GM20000 (cell line): ENCODE measurements around the gene CSF2.

Experiments used
- DNase-seq: peaks from one replicate; pipeline ENCODE4 v3.0.0; 2012; ENCODE audit warnings: low spot score
- CTCF ChIP-seq: IDR thresholded peaks from 2 replicates; pipeline ENCODE4 v1.5.1; 2012; ENCODE audit warnings: mild to moderate bottlenecking, control low read depth; ENCODE audit errors: extremely low read depth, missing control alignments

Gene CSF2

GRCh38 chr5:132070460-132071337 is 2.9 kb upstream of the CSF2 start:
- no peak for DNase-seq

GRCh38 chr5:132071338-132071707 is 2.3 kb upstream of the CSF2 start:
- TF ChIP-seq CTCF, result no peak
- DNase-seq, result no peak

More at GRCh38 chr5:132070460-132071337, 2.9 kb upstream of the CSF2 start:
- TF ChIP-seq CTCF, result no peak

GRCh38 chr5:132072070-132072469 is 1.5 kb upstream of the CSF2 start:
- TF ChIP-seq CTCF, result no peak
- no peak for DNase-seq

GRCh38 chr5:132072528-132072927 is 1.1 kb upstream of the CSF2 start:
- DNase-seq, result no peak
- TF ChIP-seq CTCF, result no peak

DNA sequence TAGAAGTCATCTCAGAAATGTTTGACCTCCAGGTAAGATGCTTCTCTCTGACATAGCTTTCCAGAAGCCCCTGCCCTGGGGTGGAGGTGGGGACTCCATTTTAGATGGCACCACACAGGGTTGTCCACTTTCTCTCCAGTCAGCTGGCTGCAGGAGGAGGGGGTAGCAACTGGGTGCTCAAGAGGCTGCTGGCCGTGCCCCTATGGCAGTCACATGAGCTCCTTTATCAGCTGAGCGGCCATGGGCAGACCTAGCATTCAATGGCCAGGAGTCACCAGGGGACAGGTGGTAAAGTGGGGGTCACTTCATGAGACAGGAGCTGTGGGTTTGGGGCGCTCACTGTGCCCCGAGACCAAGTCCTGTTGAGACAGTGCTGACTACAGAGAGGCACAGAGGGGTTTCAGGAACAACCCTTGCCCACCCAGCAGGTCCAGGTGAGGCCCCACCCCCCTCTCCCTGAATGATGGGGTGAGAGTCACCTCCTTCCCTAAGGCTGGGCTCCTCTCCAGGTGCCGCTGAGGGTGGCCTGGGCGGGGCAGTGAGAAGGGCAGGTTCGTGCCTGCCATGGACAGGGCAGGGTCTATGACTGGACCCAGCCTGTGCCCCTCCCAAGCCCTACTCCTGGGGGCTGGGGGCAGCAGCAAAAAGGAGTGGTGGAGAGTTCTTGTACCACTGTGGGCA is 642 bp downstream of the CSF2 start:
- DNase-seq, result no peak
- no peak for TF ChIP-seq CTCF

GRCh38 chr5:132074772-132075718 is 1.5 kb downstream of the CSF2 start:
- no peak for TF ChIP-seq CTCF
- DNase-seq, result no peak
